IMR-90 (cell line): ENCODE results near the gene GMPPB. TPM values are rescaled to one million over a fixed set of nuclear protein-coding genes. Genes with fewer than 3 reads are reported as not detected.

ENCODE experiments used
- ATAC-seq: fragments of 200-7000 bp; cut with Tn5 transposase; 2 replicates; pipeline ENCODE4 v1.9.1; 2020; ENCODE audit warnings: low read depth, mild to moderate bottlenecking, moderate library complexity
- BruUV-seq: library from RNA; stranded (reverse); fragments of 400-500 nt; replicated peaks from 2 replicates; lab custom pipeline; 2021; lab: Mats Ljungman, UMichigan
- CTCF ChIA-PET: fragments of 300-600 bp; formaldehyde crosslinking; extraction: SDS; loops from one replicate; lab custom pipeline; 2021; ENCODE audit warnings: antibody characterized with exemption; lab: Yijun Ruan, JAX
- POLR2A ChIA-PET: fragments of 300-600 bp; sonication (Branson Sonifier 250); formaldehyde crosslinking; loops from one replicate; lab custom pipeline; 2022; ENCODE audit warnings: antibody characterized with exemption; ENCODE audit not compliant: unreplicated experiment; lab: Charles Lee
- DNase-seq: peaks from one replicate; pipeline ENCODE4 v3.0.0; 2013
- H2AFZ ChIP-seq: replicated peaks from 2 replicates; pipeline ENCODE3; 2013; ENCODE audit warnings: low read length, mild to moderate bottlenecking; ENCODE audit not compliant: poor library complexity
- H2AK5ac ChIP-seq: 2 replicates; pipeline ENCODE4 v1.6.1; 2013; ENCODE audit warnings: low read depth, low read length, inconsistent platforms
- H2AK9ac ChIP-seq: replicated peaks from 2 replicates; pipeline ENCODE3; 2013; ENCODE audit warnings: mild to moderate bottlenecking, low read depth, low read length, moderate library complexity; ENCODE audit not compliant: poor library complexity
- H2BK120ac ChIP-seq: 2 replicates; pipeline ENCODE4 v1.6.1; 2013; ENCODE audit warnings: low read depth, low read length, inconsistent platforms
- H2BK15ac ChIP-seq: 3 replicates; pipeline ENCODE4 v1.6.1; 2013; ENCODE audit warnings: low read depth, low read length, inconsistent platforms
- H2BK20ac ChIP-seq: 2 replicates; pipeline ENCODE4 v1.6.1; 2013; ENCODE audit warnings: low read depth, mild to moderate bottlenecking, inconsistent platforms, low read length, moderate library complexity
- H2BK5ac ChIP-seq: 2 replicates; pipeline ENCODE4 v1.6.1; 2013; ENCODE audit warnings: mild to moderate bottlenecking, low read depth, low read length, inconsistent platforms; ENCODE audit not compliant: poor library complexity, severe bottlenecking
- H3K14ac ChIP-seq: replicated peaks from 2 replicates; pipeline ENCODE4 v1.6.1; 2013; ENCODE audit warnings: low read depth, low read length, inconsistent platforms
- H3K18ac ChIP-seq: 2 replicates; pipeline ENCODE4 v1.6.1; 2013; ENCODE audit warnings: low read depth, low read length, control low read depth
- H3K23ac ChIP-seq: 2 replicates; pipeline ENCODE4 v1.6.1; 2013; ENCODE audit warnings: low read depth, low read length, inconsistent platforms
- H3K27ac ChIP-seq: 2 replicates; pipeline ENCODE4 v1.5.1; 2013; ENCODE audit warnings: mild to moderate bottlenecking, control low read depth, low read length; ENCODE audit not compliant: insufficient read depth
- H3K27me3 ChIP-seq: 2 replicates; pipeline ENCODE4 v1.6.1; 2013; ENCODE audit warnings: low read length; ENCODE audit not compliant: control insufficient read depth, insufficient read depth
- H3K36me3 ChIP-seq: 2 replicates; pipeline ENCODE4 v1.6.1; 2013; ENCODE audit warnings: low read length, mixed read lengths; ENCODE audit not compliant: control insufficient read depth, insufficient read depth
- H3K4ac ChIP-seq: 2 replicates; pipeline ENCODE4 v1.6.1; 2013; ENCODE audit warnings: low read depth, low read length, inconsistent platforms
- H3K4me1 ChIP-seq: 2 replicates; pipeline ENCODE4 v1.6.1; 2013; ENCODE audit warnings: low read length, mixed read lengths; ENCODE audit not compliant: control insufficient read depth, insufficient read depth
- H3K4me2 ChIP-seq: 2 replicates; pipeline ENCODE4 v1.6.1; 2013; ENCODE audit warnings: low read depth, mild to moderate bottlenecking, control low read depth, low read length, moderate library complexity
- H3K4me3 ChIP-seq: 2 replicates; pipeline ENCODE4 v1.5.1; 2013; ENCODE audit warnings: low read depth, mild to moderate bottlenecking, control low read depth, low read length, moderate library complexity; ENCODE audit not compliant: insufficient read depth
- H3K56ac ChIP-seq: 2 replicates; pipeline ENCODE4 v1.6.1; 2013; ENCODE audit warnings: low read length, inconsistent platforms; ENCODE audit not compliant: insufficient read depth; ENCODE audit errors: extremely low read depth
- H3K79me1 ChIP-seq, 2 experiments: 2 replicates each; pipeline ENCODE4 v1.6.1; 2013; ENCODE audit warnings: low read length in 2 of 2, inconsistent platforms in 1 of 2, low read depth in 1 of 2
- H3K9ac ChIP-seq: 2 replicates; pipeline ENCODE4 v1.6.1; 2013; ENCODE audit warnings: low read depth, low read length, control low read depth
- H3K9me1 ChIP-seq: 2 replicates; pipeline ENCODE4 v1.6.1; 2013; ENCODE audit warnings: low read length, inconsistent platforms; ENCODE audit not compliant: insufficient read depth
- H3K9me3 ChIP-seq: 2 replicates; pipeline ENCODE4 v1.6.1; 2013; ENCODE audit warnings: low read length; ENCODE audit not compliant: control insufficient read depth, insufficient read depth
- H4K20me1 ChIP-seq: 2 replicates; pipeline ENCODE4 v1.6.1; 2013; ENCODE audit warnings: low read length, inconsistent platforms; ENCODE audit not compliant: insufficient read depth
- H4K5ac ChIP-seq: 2 replicates; pipeline ENCODE4 v1.6.1; 2013; ENCODE audit warnings: mild to moderate bottlenecking, low read depth, low read length, control low read depth
- H4K8ac ChIP-seq, 2 experiments: 2 replicates each; pipeline ENCODE4 v1.6.1; 2013; ENCODE audit warnings: low read depth in 2 of 2, low read length in 2 of 2, control low read depth in 1 of 2, inconsistent platforms in 1 of 2
- H4K91ac ChIP-seq: 2 replicates; pipeline ENCODE4 v1.6.1; 2013; ENCODE audit warnings: low read depth, low read length, inconsistent platforms; ENCODE audit not compliant: insufficient read depth
- ELK1 ChIP-seq: fragments of 150-350 bp; IDR thresholded peaks from 2 replicates; pipeline ENCODE4 v1.6.1; 2016; ENCODE audit warnings: low read depth, mild to moderate bottlenecking, low read length, moderate library complexity, borderline replicate concordance
- MAFK ChIP-seq: IDR thresholded peaks from 2 replicates; pipeline ENCODE4 v1.6.1; 2012; ENCODE audit warnings: low read depth, low read length, improper control_type of control experiment
- NFE2L2 ChIP-seq: fragments of 150-350 bp; IDR thresholded peaks from 2 replicates; pipeline ENCODE4 v1.6.1; 2016; ENCODE audit warnings: low read depth, mild to moderate bottlenecking, low read length
- POLR2A ChIP-seq: IDR thresholded peaks from 2 replicates; pipeline ENCODE4 v1.6.1; 2012; ENCODE audit warnings: mild to moderate bottlenecking, low read depth, low read length
- WGBS, 2 experiments: methylation state at CpG; one replicate each; pipeline versions ENCODE4 v1.1.5 to v1.1.7; 2013; ENCODE audit warnings: missing lambda C conversion rate in 2 of 2; ENCODE audit not compliant: insufficient read length in 1 of 2; ENCODE audit errors: extremely low coverage in 2 of 2; 5-methylcytosine and 5-hydroxymethylcytosine counted together
- dilution Hi-C: fragments of 300-500 bp; cut with HindIII; formaldehyde crosslinking; loops from one replicate; pipeline ENCODE4 v1.14.3; 2018; ENCODE audit warnings: low sequenced_read_pairs; ENCODE audit not compliant: unreplicated experiment
- in situ Hi-C: fragments of 300-500 bp; cut with MboI; formaldehyde crosslinking; loops from 3 replicates; pipeline ENCODE4 v1.14.3; 2019; ENCODE audit warnings: low sequenced_read_pairs, inconsistent platforms, mixed read lengths
- intact Hi-C: fragments of 100-400 bp; cut with micrococcal nuclease; formaldehyde crosslinking; loops from 2 replicates; pipeline ENCODE4 v1.10.0; 2022
- polyA plus RNA-seq, 3 experiments: library from polyadenylated mRNA; depleted of rRNA; stranded (reverse); fragments of >200 nt; gene quantifications; 2 replicates each; pipeline ENCODE4 v1.2.3, GENCODE V29; 2012; ENCODE audit warnings: low replicate concordance in 1 of 3
- total RNA-seq: library from RNA; depleted of rRNA; stranded (reverse); fragments of >200 nt; gene quantifications from 2 replicates; pipeline ENCODE4 v1.2.3, GENCODE V29; 2012

GMPPB gene
- total and polyA plus RNA-seq, 2 of the 4 experiments (the other 2 are of a cell fraction), result 27.9 to 37.3 TPM

DNA sequence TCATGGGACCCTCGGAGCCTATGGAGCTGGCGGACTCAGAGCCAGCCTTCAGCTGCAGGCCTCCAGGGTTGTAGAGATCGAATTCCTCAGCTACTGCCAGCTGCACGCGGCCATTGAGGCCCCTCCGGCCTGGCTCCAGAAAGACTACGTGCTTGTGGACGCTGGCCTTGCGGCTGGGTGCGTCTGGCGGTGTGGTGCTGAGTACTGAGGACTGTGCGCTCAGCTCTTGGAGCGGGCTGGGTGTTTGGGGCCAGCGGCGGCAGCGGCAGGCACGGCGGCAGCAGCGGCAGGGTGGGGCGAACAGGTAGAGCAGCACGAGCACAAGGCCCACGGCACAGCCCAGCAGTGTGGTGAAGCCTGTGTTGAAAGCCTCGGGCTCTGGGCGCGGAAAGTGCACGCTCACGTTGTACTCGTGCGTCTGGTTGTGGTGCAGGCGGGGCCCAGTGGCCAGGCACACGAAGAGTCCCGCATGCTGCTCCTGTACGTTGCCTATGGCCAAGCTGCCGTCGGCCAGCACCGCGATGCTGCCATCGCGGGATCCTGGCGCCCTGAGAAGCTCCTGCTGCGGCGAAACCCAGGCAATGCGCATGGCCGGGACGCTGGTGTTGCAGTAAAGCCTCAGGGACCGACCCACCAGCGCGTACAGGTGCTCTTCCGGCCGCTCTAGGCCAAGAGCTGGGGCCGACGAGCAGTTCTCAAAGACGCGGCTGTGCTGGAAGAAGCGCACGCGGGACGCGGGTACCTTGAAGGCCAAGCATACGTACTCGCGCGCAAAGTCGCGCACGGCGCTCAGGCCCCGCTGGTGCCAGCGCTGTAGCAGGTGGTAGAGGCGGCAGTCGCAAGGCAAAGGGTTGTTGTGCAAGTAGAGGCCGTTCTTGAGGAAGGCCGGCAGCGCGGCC is 5.5 kb downstream of the GMPPB start:
- Histone ChIP-seq H3K36me3 (peaks cover 31% of the 10 kb centered on the region), H4K20me1 (peaks cover 31% of the 10 kb centered on the region), H3K56ac (no peak overlapping the region), H3K27ac (no peak overlapping the region), H2BK15ac (no peak overlapping the region), H2BK120ac (no peak overlapping the region), H2BK20ac (no peak overlapping the region), H2BK5ac (no peak overlapping the region), H3K14ac (no peak overlapping the region), H3K4me1 (peaks cover 13% of the 10 kb centered on the region), H3K9me3 (no peaks in the 10 kb centered on the region), H3K23ac (no peak overlapping the region), H4K8ac (no peak overlapping the region), H3K4ac (no peak overlapping the region), H3K4me2 (peak overlapping the region; percentile 98; the same call in 1 of the 2 replicates), H3K27me3 (no peaks in the 10 kb centered on the region), H2AK9ac (peak overlapping the region; percentile 91), H2AFZ (peak overlapping the region; percentile 95), H3K4me3 (no peak overlapping the region), H4K5ac (no peak overlapping the region), H3K9me1 (peaks cover 5% of the 10 kb centered on the region; the same call in 1 of the 2 replicates), H2AK5ac (no peak overlapping the region), H4K91ac (no peak overlapping the region), H3K79me1 (peaks cover 11 to 35% of the 10 kb centered on the region in 2 experiments; a peak in 3 of 4 replicates), H3K18ac (no peak overlapping the region), H3K9ac (no peak overlapping the region)
- ChIA-PET CTCF (interaction anchor here (1.4 kb wide), 1 partner anchor 178 kb away, joined by 3 read pairs; no protein-coding TSS in a partner anchor), POLR2A (interaction anchor here (0.8 kb wide), 1 partner anchor 40 kb away, joined by 5 read pairs; no protein-coding TSS in a partner anchor)
- WGBS, 2 experiments, result 75% methylated on average over 39 of the region's 75 CpGs; no CpG with 5 or more reads in 1 of the 2 experiments
- dilution Hi-C loops, result no loop called here
- DNase-seq, result no peak
- ATAC-seq, result no peak
- no peak for TF ChIP-seq MAFK
- no peak for TF ChIP-seq POLR2A
- TF ChIP-seq NFE2L2, result no peak
- TF ChIP-seq ELK1, result no peak
- BruUV-seq, result no TSS peak
- intact Hi-C loops, result no loop called here
- in situ Hi-C loops, result no loop called here
